ENCODE results near the gene C17orf78. TPM values are rescaled to one million over a fixed set of nuclear protein-coding genes. Genes with fewer than 3 reads are reported as not detected.

The C17orf78 gene
- polyA plus RNA-seq, 1 of the 3 experiments (the other 2 are of a cell fraction) = not detected

- ChIA-PET CTCF (interaction anchor here (0.8 to 4.9 kb wide), 2 partner anchors 13 to 17 kb away, joined by 3 to 35 read pairs; no protein-coding TSS in a partner anchor), POLR2A (interaction anchor here (0.6 kb wide), 1 partner anchor 16 kb away, joined by 3 read pairs; no protein-coding TSS in a partner anchor)
- H4K20me1 ChIP-seq (ENCODE audit: insufficient read depth) = 0 out of 2 replicates have a peak, but pooled peaks cover 10% of the 10 kb centered on the region
- peaks cover 7% of the 10 kb centered on the region for H3F3A ChIP-seq (replicated peaks; ENCODE audit: insufficient read depth)
- no peaks in the 10 kb centered on the region for H3K9me3 ChIP-seq
- peak overlapping the region; percentile 75 to 78 for H3K4me3 ChIP-seq (ENCODE audit: low read depth in 2 of 2, low read length in 1 of 2)
- peaks cover 0 to 13% of the 10 kb centered on the region in 2 experiments; a peak in 2 of 4 replicates for H3K4me1 ChIP-seq (ENCODE audit: control insufficient read depth in 1 of 2, insufficient read depth in 2 of 2, low read depth in 1 of 2, low read length in 1 of 2)
- 67% methylated on average over 16 of the region's 18 CpGs for WGBS (ENCODE audit: low lambda C conversion rate)
- H3K9me2 ChIP-seq = no peaks in the 10 kb centered on the region
- H3K27me3 ChIP-seq (ENCODE audit: insufficient read depth) = no peaks in the 10 kb centered on the region
- peak overlapping the region; percentile 64 to 66; a peak in 3 of 4 replicates for H3K27ac ChIP-seq (ENCODE audit: low read depth in 2 of 2, low read length in 1 of 2)
- H3K9ac ChIP-seq = peak overlapping the region; percentile 70
- peak overlapping the region; percentile 93; the same call in 1 of the 2 replicates for H2AFZ ChIP-seq (ENCODE audit: low read depth)
- no peaks in the 10 kb centered on the region for H3K36me3 ChIP-seq (replicated peaks in 1 of 2; ENCODE audit: control insufficient read depth in 1 of 2, insufficient read depth in 2 of 2, low read length in 1 of 2)
- DNase-seq = no peak
- no peak for TF ChIP-seq FOXJ3 (CRISPR knock-in tag; IDR thresholded peaks at IDR 0.05)
- no peak for TF ChIP-seq TCF12 (IDR thresholded peaks at IDR 0.05)
- no peak for TF ChIP-seq CHD2 (IDR thresholded peaks at IDR 0.05; ENCODE audit: low read length, partially characterized antibody)
- no peak for TF ChIP-seq YY1 (IDR thresholded peaks at IDR 0.05; ENCODE audit: low read depth)
- TF ChIP-seq, protein P1, sequence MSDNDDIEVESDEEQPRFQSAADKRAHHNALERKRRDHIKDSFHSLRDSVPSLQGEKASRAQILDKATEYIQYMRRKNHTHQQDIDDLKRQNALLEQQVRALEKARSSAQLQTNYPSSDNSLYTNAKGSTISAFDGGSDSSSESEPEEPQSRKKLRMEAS (IDR thresholded peaks at IDR 0.05; ENCODE audit: low read depth) = no peak
- TF ChIP-seq NFIC (IDR thresholded peaks at IDR 0.05; ENCODE audit: borderline replicate concordance) = no peak; the same call in 1 of the 2 replicates
- TF ChIP-seq CTCF (IDR thresholded peaks at IDR 0.05) = no peak
- TF ChIP-seq GABPA (IDR thresholded peaks at IDR 0.05; ENCODE audit: low read depth) = no peak
- no peak for TF ChIP-seq RAD21 (IDR thresholded peaks at IDR 0.05; ENCODE audit: low read length)
- no peak for TF ChIP-seq RFX5 (IDR thresholded peaks at IDR 0.05; ENCODE audit: low read length)
- TF ChIP-seq PBX3 (IDR thresholded peaks at IDR 0.05) = no peak
- TF ChIP-seq FOSL2 (IDR thresholded peaks at IDR 0.05; ENCODE audit: borderline replicate concordance, low read depth) = no peak
- TF ChIP-seq RXRA (IDR thresholded peaks at IDR 0.05; ENCODE audit: borderline replicate concordance, low read depth) = no peak
- no peak for TF ChIP-seq NRF1 (IDR thresholded peaks at IDR 0.05; ENCODE audit: low read depth, low read length)
- TF ChIP-seq POLR2AphosphoS5 (IDR thresholded peaks at IDR 0.05; ENCODE audit: low read depth, low read length) = no peak
- no peak for TF ChIP-seq USF2 (IDR thresholded peaks at IDR 0.05; ENCODE audit: borderline replicate concordance, low read depth, low read length)
- no peak for TF ChIP-seq JUND (IDR thresholded peaks at IDR 0.05)
- TF ChIP-seq SMC3 (IDR thresholded peaks at IDR 0.05; ENCODE audit: low read depth, low read length) = no peak
- TF ChIP-seq, protein P2, sequence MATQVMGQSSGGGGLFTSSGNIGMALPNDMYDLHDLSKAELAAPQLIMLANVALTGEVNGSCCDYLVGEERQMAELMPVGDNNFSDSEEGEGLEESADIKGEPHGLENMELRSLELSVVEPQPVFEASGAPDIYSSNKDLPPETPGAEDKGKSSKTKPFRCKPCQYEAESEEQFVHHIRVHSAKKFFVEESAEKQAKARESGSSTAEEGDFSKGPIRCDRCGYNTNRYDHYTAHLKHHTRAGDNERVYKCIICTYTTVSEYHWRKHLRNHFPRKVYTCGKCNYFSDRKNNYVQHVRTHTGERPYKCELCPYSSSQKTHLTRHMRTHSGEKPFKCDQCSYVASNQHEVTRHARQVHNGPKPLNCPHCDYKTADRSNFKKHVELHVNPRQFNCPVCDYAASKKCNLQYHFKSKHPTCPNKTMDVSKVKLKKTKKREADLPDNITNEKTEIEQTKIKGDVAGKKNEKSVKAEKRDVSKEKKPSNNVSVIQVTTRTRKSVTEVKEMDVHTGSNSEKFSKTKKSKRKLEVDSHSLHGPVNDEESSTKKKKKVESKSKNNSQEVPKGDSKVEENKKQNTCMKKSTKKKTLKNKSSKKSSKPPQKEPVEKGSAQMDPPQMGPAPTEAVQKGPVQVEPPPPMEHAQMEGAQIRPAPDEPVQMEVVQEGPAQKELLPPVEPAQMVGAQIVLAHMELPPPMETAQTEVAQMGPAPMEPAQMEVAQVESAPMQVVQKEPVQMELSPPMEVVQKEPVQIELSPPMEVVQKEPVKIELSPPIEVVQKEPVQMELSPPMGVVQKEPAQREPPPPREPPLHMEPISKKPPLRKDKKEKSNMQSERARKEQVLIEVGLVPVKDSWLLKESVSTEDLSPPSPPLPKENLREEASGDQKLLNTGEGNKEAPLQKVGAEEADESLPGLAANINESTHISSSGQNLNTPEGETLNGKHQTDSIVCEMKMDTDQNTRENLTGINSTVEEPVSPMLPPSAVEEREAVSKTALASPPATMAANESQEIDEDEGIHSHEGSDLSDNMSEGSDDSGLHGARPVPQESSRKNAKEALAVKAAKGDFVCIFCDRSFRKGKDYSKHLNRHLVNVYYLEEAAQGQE (IDR thresholded peaks at IDR 0.05; ENCODE audit: low read depth, low read length) = no peak
- peaks cover 35% of the 10 kb centered on the region; the same call in 1 of the 2 replicates for H3K79me2 ChIP-seq (ENCODE audit: insufficient read depth)
- H3K4me2 ChIP-seq = peak overlapping the region; percentile 99
These were observed 16.1 kb upstream of the C17orf78 start for GRCh38 chr17:37359682-37360188.

Measured in SK-N-SH (cell line).